Nephron progenitor cell (in vitro differentiated cells): ENCODE measurements around the gene BLOC1S4.

ENCODE experiments used
- DNase-seq: peaks from one replicate; pipeline ENCODE4 v3.0.0; 2021
- H3K27ac Mint-ChIP-seq: 2 replicates; pipeline ENCODE4 v1.8.0; 2021; ENCODE audit warnings: mild to moderate bottlenecking, moderate library complexity, mixed read lengths
- H3K27me3 Mint-ChIP-seq: 2 replicates; pipeline ENCODE4 v1.8.0; 2021; ENCODE audit warnings: mild to moderate bottlenecking, low read depth, mixed read lengths; ENCODE audit not compliant: poor library complexity
- H3K36me3 Mint-ChIP-seq: 2 replicates; pipeline ENCODE4 v1.8.0; 2021; ENCODE audit warnings: low read depth, mixed read lengths
- H3K4me1 Mint-ChIP-seq: 2 replicates; pipeline ENCODE4 v1.8.0; 2021; ENCODE audit warnings: mixed read lengths
- H3K4me3 Mint-ChIP-seq: 2 replicates; pipeline ENCODE4 v1.8.0; 2021; ENCODE audit warnings: mild to moderate bottlenecking, moderate library complexity, mixed read lengths
- H3K9me3 Mint-ChIP-seq: 2 replicates; pipeline ENCODE4 v1.8.0; 2021; ENCODE audit warnings: mild to moderate bottlenecking, moderate library complexity, mixed read lengths
- TF ChIP-seq, protein P1 (sequence below): fragments of 200-600 bp; sonication (generic); IDR thresholded peaks from 2 replicates; pipeline ENCODE4 v1.5.0; 2021; ENCODE audit warnings: antibody characterized with exemption

Gene BLOC1S4

GRCh38 chr4:6746721-6747293, 30.8 kb downstream of the BLOC1S4 start:
- H3K36me3 Mint-ChIP-seq = no peaks in the 10 kb centered on the region
- peaks cover 43% of the 10 kb centered on the region for H3K4me1 Mint-ChIP-seq
- H3K4me3 Mint-ChIP-seq = no peak overlapping the region
- H3K27me3 Mint-ChIP-seq = peaks cover 3% of the 10 kb centered on the region
- no peak overlapping the region for H3K27ac Mint-ChIP-seq
- TF ChIP-seq, protein P1, sequence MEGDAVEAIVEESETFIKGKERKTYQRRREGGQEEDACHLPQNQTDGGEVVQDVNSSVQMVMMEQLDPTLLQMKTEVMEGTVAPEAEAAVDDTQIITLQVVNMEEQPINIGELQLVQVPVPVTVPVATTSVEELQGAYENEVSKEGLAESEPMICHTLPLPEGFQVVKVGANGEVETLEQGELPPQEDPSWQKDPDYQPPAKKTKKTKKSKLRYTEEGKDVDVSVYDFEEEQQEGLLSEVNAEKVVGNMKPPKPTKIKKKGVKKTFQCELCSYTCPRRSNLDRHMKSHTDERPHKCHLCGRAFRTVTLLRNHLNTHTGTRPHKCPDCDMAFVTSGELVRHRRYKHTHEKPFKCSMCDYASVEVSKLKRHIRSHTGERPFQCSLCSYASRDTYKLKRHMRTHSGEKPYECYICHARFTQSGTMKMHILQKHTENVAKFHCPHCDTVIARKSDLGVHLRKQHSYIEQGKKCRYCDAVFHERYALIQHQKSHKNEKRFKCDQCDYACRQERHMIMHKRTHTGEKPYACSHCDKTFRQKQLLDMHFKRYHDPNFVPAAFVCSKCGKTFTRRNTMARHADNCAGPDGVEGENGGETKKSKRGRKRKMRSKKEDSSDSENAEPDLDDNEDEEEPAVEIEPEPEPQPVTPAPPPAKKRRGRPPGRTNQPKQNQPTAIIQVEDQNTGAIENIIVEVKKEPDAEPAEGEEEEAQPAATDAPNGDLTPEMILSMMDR = no peak
- no peak for DNase-seq
- H3K9me3 Mint-ChIP-seq = peaks cover 11% of the 10 kb centered on the region

DNA sequence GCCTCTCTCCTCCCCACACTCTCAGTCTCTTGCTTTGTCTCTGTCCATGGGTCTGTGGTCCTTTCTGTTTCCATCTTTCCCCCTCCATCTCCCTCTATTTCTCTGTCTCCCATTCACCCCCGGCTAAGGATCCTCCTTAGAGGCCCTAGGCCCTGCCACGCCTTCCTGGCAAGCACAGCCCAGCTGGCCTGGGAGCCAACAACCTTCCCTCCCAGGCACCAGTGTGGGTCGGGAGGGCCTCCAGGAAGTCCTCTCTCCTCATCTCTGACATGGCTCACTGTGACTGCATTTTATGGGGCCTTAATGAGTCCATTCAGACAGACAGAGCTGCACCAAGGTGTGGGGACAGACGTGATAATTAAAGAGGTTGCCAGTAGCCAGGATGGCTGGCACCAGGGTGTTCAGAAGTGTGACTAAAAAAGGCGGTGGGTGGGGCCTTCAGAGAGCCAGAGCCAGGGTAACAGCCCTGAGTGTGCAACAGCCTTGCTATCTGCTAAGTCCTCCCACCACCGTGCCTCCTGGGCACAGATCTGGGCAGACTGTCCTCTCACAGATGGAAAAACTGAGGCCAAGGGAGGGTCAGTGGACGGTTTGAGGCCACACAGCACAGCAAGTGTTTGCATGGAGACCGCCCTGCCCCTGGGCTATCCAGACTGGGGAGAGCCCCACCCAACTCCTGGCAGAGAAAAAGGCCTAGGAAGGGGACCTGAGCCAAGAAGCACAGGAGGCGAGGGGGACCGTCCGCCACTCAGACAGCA, 31.5 kb downstream of the BLOC1S4 start:
- Mint-ChIP-seq H3K27me3 (peaks cover 3% of the 10 kb centered on the region), H3K4me3 (no peak overlapping the region), H3K27ac (peak overlapping the region; percentile 34), H3K4me1 (peaks cover 44% of the 10 kb centered on the region), H3K36me3 (no peaks in the 10 kb centered on the region), H3K9me3 (peaks cover 11% of the 10 kb centered on the region)
- TF ChIP-seq, protein P1 = no peak
- no peak for DNase-seq

DNA sequence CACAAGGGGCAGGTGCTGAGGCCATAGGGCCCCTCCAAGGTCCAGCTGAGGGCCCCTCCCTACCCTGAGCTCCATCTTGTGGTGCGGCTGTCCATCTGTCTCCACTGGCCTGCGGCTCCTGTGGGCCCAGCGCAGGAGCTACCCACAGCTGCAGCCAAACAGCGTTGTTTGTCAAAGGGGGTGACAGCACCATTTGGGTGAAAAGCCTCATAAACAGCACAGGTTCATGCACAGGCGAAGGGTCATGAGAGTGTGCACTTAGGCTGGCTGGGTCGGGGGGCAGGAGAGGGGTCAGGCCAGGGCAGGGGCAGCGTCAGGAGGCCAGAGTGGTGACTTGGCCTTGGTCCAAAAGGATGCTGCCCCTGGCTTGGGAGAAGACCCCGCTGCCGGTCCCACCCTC, 32.3 kb downstream of the BLOC1S4 start:
- H3K4me3 Mint-ChIP-seq = no peak overlapping the region

GRCh38 chr4:6749340-6750171, 33.6 kb downstream of the BLOC1S4 start:
- Mint-ChIP-seq H3K36me3 (no peaks in the 10 kb centered on the region), H3K27me3 (no peaks in the 10 kb centered on the region), H3K4me3 (no peak overlapping the region), H3K9me3 (peaks cover 8% of the 10 kb centered on the region), H3K4me1 (peaks cover 44% of the 10 kb centered on the region), H3K27ac (peak overlapping the region; percentile 81)
- TF ChIP-seq, protein P1 = no peak
- no peak for DNase-seq

More for the DNA sequence above, 32.3 kb downstream of the BLOC1S4 start:
- no peaks in the 10 kb centered on the region for H3K27me3 Mint-ChIP-seq
- TF ChIP-seq, protein P1 = no peak
- DNase-seq = no peak
- H3K36me3 Mint-ChIP-seq = no peaks in the 10 kb centered on the region
- H3K27ac Mint-ChIP-seq = no peak overlapping the region
- H3K9me3 Mint-ChIP-seq = peaks cover 11% of the 10 kb centered on the region
- peaks cover 44% of the 10 kb centered on the region for H3K4me1 Mint-ChIP-seq

DNA sequence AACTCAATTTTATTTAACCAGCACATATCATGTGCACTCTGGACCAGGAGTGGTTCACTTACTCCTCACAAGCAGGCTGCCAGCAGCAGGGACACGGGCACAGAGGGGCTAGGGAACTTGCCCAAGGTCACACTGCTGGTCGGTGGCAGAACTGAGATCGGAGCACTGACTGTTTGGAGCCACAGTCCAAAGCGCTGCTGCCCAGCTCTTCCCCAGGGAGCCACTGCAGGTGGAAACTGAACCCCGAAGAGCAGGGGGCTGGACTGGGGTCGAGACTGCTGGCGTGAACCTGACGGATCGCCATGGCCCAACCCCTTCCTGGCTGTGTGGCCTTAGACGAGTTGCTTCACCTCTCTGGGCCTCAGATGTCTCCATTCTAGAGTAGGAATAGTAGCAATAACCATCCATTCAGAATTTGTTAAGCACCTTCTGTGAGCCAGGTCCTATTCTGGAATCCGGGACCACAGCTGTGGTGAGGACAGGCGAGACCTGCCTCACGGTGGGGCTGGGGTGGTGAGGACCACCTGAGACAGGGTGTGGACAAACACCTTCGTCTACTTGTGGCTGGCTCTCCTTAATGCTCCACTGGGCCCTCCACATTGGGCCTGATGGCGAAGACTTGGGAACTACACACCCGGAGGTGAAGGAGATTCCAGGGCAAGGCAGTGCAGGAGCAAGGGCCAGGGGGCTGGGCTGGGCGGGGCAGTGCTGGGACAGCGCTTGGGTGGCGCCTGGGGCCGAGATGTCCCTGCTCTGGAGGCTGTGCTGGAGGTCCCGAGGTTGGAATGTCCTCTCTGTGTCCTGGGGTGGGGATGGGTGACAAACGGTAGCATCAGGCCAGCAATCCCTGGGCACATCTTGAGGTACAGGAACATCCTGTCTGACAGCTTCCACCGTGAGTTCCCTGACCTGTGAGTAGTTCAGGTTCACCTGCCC, 34.6 kb downstream of the BLOC1S4 start:
- Mint-ChIP-seq H3K27ac (no peak overlapping the region), H3K36me3 (no peaks in the 10 kb centered on the region), H3K4me1 (peaks cover 44% of the 10 kb centered on the region), H3K9me3 (peaks cover 8% of the 10 kb centered on the region), H3K27me3 (no peaks in the 10 kb centered on the region), H3K4me3 (no peak overlapping the region)
- DNase-seq = no peak
- TF ChIP-seq, protein P1 = no peak
